Neural cell (in vitro differentiated cells): ENCODE data around the gene CDH4. TPM values are rescaled to one million over a fixed set of nuclear protein-coding genes. Genes with fewer than 3 reads are reported as not detected.

Experiments used
- H2AFZ ChIP-seq: fragments of 200-600, 300-800 bp; sonication (generic), shearing (Covaris generic); 2 replicates; pipeline ENCODE4 v1.6.0; 2014; ENCODE audit warnings: low read depth, mild to moderate bottlenecking, antibody characterized with exemption, low read length, moderate library complexity
- H3F3A ChIP-seq: fragments of 200-600 bp; shearing (Covaris generic); 2 replicates; pipeline ENCODE4 v1.6.1; 2016; ENCODE audit warnings: mild to moderate bottlenecking, moderate library complexity, mixed read lengths, antibody characterized with exemption, low read length; ENCODE audit not compliant: insufficient read depth, poor library complexity, severe bottlenecking
- H3K27ac ChIP-seq: fragments of 200-600, 300-800 bp; sonication (generic), shearing (Covaris generic); 2 replicates; pipeline ENCODE4 v1.5.1; 2014; ENCODE audit warnings: mild to moderate bottlenecking, low read length, moderate library complexity
- H3K27me3 ChIP-seq: fragments of 300-800, 200-600 bp; sonication (generic), shearing (Covaris generic); 2 replicates; pipeline ENCODE4 v1.6.0; 2014; ENCODE audit warnings: mild to moderate bottlenecking, low read depth, low read length, moderate library complexity; ENCODE audit not compliant: insufficient read depth
- H3K36me3 ChIP-seq: fragments of 300-800, 200-600 bp; sonication (generic), shearing (Covaris generic); 2 replicates; pipeline ENCODE4 v1.5.1; 2014; ENCODE audit warnings: mild to moderate bottlenecking, antibody characterized with exemption, low read length, moderate library complexity; ENCODE audit not compliant: insufficient read depth
- H3K4me2 ChIP-seq: fragments of 300-800, 200-600 bp; sonication (generic), shearing (Covaris generic); 2 replicates; pipeline ENCODE4 v1.6.0; 2014; ENCODE audit warnings: mild to moderate bottlenecking, low read length
- H3K4me3 ChIP-seq: fragments of 300-800, 200-600 bp; sonication (generic), shearing (Covaris generic); 2 replicates; pipeline ENCODE4 v1.5.1; 2014; ENCODE audit warnings: mild to moderate bottlenecking, low read length, moderate library complexity
- H3K79me2 ChIP-seq: fragments of 200-600 bp; shearing (Covaris generic); replicated peaks from 2 replicates; pipeline ENCODE4 v1.6.0; 2014; ENCODE audit warnings: mild to moderate bottlenecking, low read length, moderate library complexity; ENCODE audit not compliant: insufficient read depth
- H3K9ac ChIP-seq: fragments of 300-800, 200-600 bp; sonication (generic), shearing (Covaris generic); 2 replicates; pipeline ENCODE4 v1.6.1; 2016; ENCODE audit warnings: mild to moderate bottlenecking, low read length, mixed read lengths
- H3K9me2 ChIP-seq: fragments of 200-600 bp; shearing (Covaris generic); 2 replicates; pipeline ENCODE4 v1.6.1; 2016; ENCODE audit warnings: mild to moderate bottlenecking, low read length, mixed read lengths; ENCODE audit not compliant: insufficient read depth
- H3K9me3 ChIP-seq: fragments of 200-600, 300-800 bp; sonication (generic), shearing (Covaris generic); 2 replicates; pipeline ENCODE4 v1.6.1; 2016; ENCODE audit warnings: mild to moderate bottlenecking, mixed run types, low read length, moderate library complexity, mixed read lengths
- H4K20me1 ChIP-seq: fragments of 200-600 bp; shearing (Covaris generic); 2 replicates; pipeline ENCODE4 v1.6.1; 2016; ENCODE audit warnings: mild to moderate bottlenecking, mixed run types; ENCODE audit not compliant: insufficient read depth
- EP300 ChIP-seq: fragments of 450-650 bp; conservative IDR thresholded peaks from 2 replicates; pipeline ENCODE4 v1.6.1; 2014; ENCODE audit warnings: antibody characterized with exemption, mild to moderate bottlenecking, moderate library complexity; ENCODE audit not compliant: poor library complexity, severe bottlenecking
- EZH2 ChIP-seq: fragments of 200-600, 300-800 bp; shearing (Covaris generic), sonication (generic); IDR thresholded peaks from 2 replicates; pipeline ENCODE4 v1.6.1; 2014; ENCODE audit warnings: antibody characterized with exemption, low read length, borderline replicate concordance, mild to moderate bottlenecking; ENCODE audit not compliant: insufficient read depth, poor library complexity, severe bottlenecking
- MXI1 ChIP-seq: fragments of 450-650 bp; conservative IDR thresholded peaks from 2 replicates; pipeline ENCODE4 v1.6.1; 2014; ENCODE audit warnings: antibody characterized with exemption, mild to moderate bottlenecking; ENCODE audit not compliant: poor library complexity, severe bottlenecking
- POLR2AphosphoS5 ChIP-seq: IDR thresholded peaks from 2 replicates; pipeline ENCODE4 v1.6.1; 2012
- RAD21 ChIP-seq: fragments of 450-650 bp; conservative IDR thresholded peaks from 2 replicates; pipeline ENCODE4 v1.6.1; 2014; ENCODE audit warnings: antibody characterized with exemption, mild to moderate bottlenecking, moderate library complexity
- REST ChIP-seq: IDR thresholded peaks from 2 replicates; pipeline ENCODE4 v1.6.1; 2012; ENCODE audit warnings: borderline replicate concordance
- SMC3 ChIP-seq: fragments of 450-650 bp; conservative IDR thresholded peaks from 2 replicates; pipeline ENCODE4 v1.6.1; 2014; ENCODE audit warnings: antibody characterized with exemption, mild to moderate bottlenecking, moderate library complexity; ENCODE audit not compliant: poor library complexity
- TAF1 ChIP-seq: IDR thresholded peaks from 2 replicates; pipeline ENCODE4 v1.6.1; 2012; ENCODE audit warnings: low read depth
- polyA plus RNA-seq: library from polyadenylated mRNA; depleted of rRNA; stranded (reverse); fragments of >200 nt; gene quantifications from 2 replicates; pipeline ENCODE4 v1.2.3, GENCODE V29; 2014
- TF ChIP-seq, protein P1 (sequence below): fragments of 450-650 bp; IDR thresholded peaks from 2 replicates; pipeline ENCODE4 v1.5.1; 2014; ENCODE audit warnings: antibody characterized with exemption, mild to moderate bottlenecking, moderate library complexity; ENCODE audit not compliant: poor library complexity, severe bottlenecking

CDH4 gene
- polyA plus RNA-seq, 1 donor from 2014 or later = 24.6 TPM

- Histone ChIP-seq H3K4me3 (no peak overlapping the region), H3K79me2 (no peaks in the 10 kb centered on the region), H3F3A (no peaks in the 10 kb centered on the region), H4K20me1 (no peaks in the 10 kb centered on the region), H3K9me3 (no peaks in the 10 kb centered on the region), H3K4me2 (no peak overlapping the region), H3K9ac (no peak overlapping the region), H3K9me2 (no peaks in the 10 kb centered on the region), H3K27ac (no peak overlapping the region), H2AFZ (no peak overlapping the region), H3K36me3 (no peaks in the 10 kb centered on the region), H3K27me3 (no peaks in the 10 kb centered on the region)
- TF ChIP-seq MXI1 (no peak), EP300 (no peak), TAF1 (no peak), RAD21 (no peak)
Observed at GRCh38 chr20:61897401-61898295, 645.6 kb downstream of the CDH4 start.

DNA sequence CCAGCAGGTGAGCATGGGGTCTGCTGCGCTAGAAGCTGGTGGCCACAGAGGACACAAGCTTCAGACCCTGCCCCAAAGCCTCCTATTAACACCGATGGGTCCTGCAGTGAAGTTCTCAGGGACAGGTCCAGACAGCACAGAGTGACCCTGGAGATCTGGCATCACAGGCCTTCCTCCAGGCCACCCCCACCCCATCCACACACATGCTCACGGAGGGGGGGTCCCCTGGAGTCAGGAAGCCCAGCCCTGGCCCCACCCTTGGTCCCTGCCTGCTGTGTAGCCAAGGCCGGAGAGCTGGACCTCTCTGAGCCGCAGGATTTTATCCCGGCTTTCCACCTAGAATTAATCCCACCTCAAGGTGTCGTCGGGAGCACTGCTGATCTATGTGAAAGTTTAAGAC is 646.3 kb downstream of the CDH4 start:
- Histone ChIP-seq H3F3A (no peaks in the 10 kb centered on the region), H3K4me2 (no peak overlapping the region), H4K20me1 (no peaks in the 10 kb centered on the region), H3K79me2 (no peaks in the 10 kb centered on the region), H3K4me3 (no peak overlapping the region), H3K27me3 (no peaks in the 10 kb centered on the region), H2AFZ (no peak overlapping the region), H3K9me2 (no peaks in the 10 kb centered on the region), H3K27ac (no peak overlapping the region), H3K9ac (no peak overlapping the region), H3K9me3 (no peaks in the 10 kb centered on the region), H3K36me3 (no peaks in the 10 kb centered on the region)
- TF ChIP-seq SMC3 (no peak), EZH2 (no peak), RAD21 (no peak), REST (no peak), EP300 (no peak), POLR2AphosphoS5 (no peak), TAF1 (no peak), MXI1 (no peak)
- TF ChIP-seq, protein P1, sequence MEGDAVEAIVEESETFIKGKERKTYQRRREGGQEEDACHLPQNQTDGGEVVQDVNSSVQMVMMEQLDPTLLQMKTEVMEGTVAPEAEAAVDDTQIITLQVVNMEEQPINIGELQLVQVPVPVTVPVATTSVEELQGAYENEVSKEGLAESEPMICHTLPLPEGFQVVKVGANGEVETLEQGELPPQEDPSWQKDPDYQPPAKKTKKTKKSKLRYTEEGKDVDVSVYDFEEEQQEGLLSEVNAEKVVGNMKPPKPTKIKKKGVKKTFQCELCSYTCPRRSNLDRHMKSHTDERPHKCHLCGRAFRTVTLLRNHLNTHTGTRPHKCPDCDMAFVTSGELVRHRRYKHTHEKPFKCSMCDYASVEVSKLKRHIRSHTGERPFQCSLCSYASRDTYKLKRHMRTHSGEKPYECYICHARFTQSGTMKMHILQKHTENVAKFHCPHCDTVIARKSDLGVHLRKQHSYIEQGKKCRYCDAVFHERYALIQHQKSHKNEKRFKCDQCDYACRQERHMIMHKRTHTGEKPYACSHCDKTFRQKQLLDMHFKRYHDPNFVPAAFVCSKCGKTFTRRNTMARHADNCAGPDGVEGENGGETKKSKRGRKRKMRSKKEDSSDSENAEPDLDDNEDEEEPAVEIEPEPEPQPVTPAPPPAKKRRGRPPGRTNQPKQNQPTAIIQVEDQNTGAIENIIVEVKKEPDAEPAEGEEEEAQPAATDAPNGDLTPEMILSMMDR = no peak
